Measurements from ENCODE around the gene VANGL1.

- TF ChIP-seq POLR2A (IDR thresholded peaks at IDR 0.05) (no peak), CTCF (IDR thresholded peaks at IDR 0.05) (no peak)
Measured at GRCh38 chr1:115725600-115725999, 83.8 kb downstream of the VANGL1 start.
